NT2/D1 (cell line): ENCODE measurements around the gene KRTAP2-1.

ENCODE experiments used
- SUZ12 ChIP-seq: IDR thresholded peaks from 2 replicates; pipeline ENCODE4 v1.6.1; 2011; ENCODE audit not compliant: insufficient read length, insufficient read depth; ENCODE audit errors: extremely low read depth
- YY1 ChIP-seq: IDR thresholded peaks from 2 replicates; pipeline ENCODE4 v1.6.1; 2011; ENCODE audit not compliant: insufficient read length, insufficient read depth
- ZNF274 ChIP-seq: IDR thresholded peaks from 2 replicates; pipeline ENCODE4 v1.6.1; 2011; ENCODE audit warnings: mild to moderate bottlenecking, low read depth, low read length

- no peak for TF ChIP-seq YY1
- TF ChIP-seq ZNF274, result no peak
- TF ChIP-seq SUZ12, result no peak
Measured at GRCh38 chr17:40997361-40997760, 49.8 kb downstream of the KRTAP2-1 start.
